A549 (cell line): Measurements from ENCODE around the gene UBASH3B.

Experiments
- CHD4 ChIP-seq: fragments of 200-600 bp; sonication (generic); IDR thresholded peaks from 2 replicates; pipeline ENCODE4 v1.6.1; 2016; ENCODE audit warnings: antibody characterized with exemption, mild to moderate bottlenecking, borderline replicate concordance
- CTCF ChIP-seq: fragments of >200 bp; sonication (Bioruptor Twin); formaldehyde crosslinking; IDR thresholded peaks from 3 replicates; pipeline ENCODE4 v1.5.1; 2016
- E2F6 ChIP-seq: IDR thresholded peaks from 2 replicates; pipeline ENCODE4 v1.6.1; 2012; ENCODE audit warnings: low read depth, borderline replicate concordance
- ELK1 ChIP-seq: fragments of 150-350 bp; IDR thresholded peaks from 2 replicates; pipeline ENCODE4 v1.6.1; 2014; ENCODE audit warnings: low read depth, mild to moderate bottlenecking, low read length
- ESRRA ChIP-seq: fragments of 150-350 bp; IDR thresholded peaks from 2 replicates; pipeline ENCODE4 v1.6.1; 2014; ENCODE audit warnings: mild to moderate bottlenecking, low read length, borderline replicate concordance
- HMGXB4 ChIP-seq: fragments of 250-450 bp; sonication (Bioruptor Pico); IDR thresholded peaks from 2 replicates; pipeline ENCODE4 v1.5.0; 2021; ENCODE audit warnings: mild to moderate bottlenecking, moderate library complexity, borderline replicate concordance
- NFE2L2 ChIP-seq: fragments of 150-350 bp; conservative IDR thresholded peaks from 2 replicates; pipeline ENCODE4 v1.6.1; 2014; ENCODE audit warnings: low read length
- POLR2A ChIP-seq: IDR thresholded peaks from 2 replicates; pipeline ENCODE4 v1.6.1; 2012; ENCODE audit warnings: mild to moderate bottlenecking, low read length
- POLR2AphosphoS2 ChIP-seq: conservative IDR thresholded peaks from 2 replicates; pipeline ENCODE4 v1.6.1; 2012; ENCODE audit warnings: low read length, improper control_type of control experiment, inconsistent platforms

- TF ChIP-seq POLR2A (no peak), CTCF (no peak), ESRRA (no peak), CHD4 (no peak), ELK1 (no peak), HMGXB4 (CRISPR knock-in tag) (no peak), NFE2L2 (no peak), E2F6 (no peak), POLR2AphosphoS2 (no peak)
Measured at GRCh38 chr11:122754028-122754427, 98.5 kb downstream of the UBASH3B start.
